Measurements from ENCODE around the gene CCDC12.

Gene CCDC12

DNA sequence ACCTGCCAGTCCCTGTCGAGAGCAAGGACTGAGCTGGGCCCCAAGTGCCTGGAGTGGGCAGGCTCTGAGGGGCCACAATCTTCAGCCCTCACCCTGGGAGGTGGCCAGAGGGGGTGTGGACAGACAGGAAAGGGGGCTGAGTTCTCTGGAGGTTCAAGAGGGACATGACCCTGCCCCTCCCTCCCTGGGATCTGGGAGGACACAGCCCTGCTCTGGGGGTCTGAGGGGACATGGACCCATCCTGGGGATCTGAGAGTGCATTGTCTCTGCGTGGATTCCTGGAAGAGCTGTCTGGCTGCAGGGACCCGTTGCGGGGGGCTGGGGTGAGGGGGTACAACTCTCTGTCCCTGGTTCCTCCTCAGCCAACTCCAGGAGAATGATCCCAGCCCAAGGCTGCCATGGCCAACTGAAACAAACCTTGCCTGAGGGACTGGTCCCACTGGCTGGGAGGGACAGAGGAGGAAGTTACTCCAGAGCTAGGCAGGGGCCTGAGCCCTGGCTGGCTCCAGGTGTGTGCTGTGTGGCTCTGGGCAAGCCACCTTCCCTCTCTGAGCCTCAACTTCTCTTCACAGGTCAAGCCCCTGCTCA, 70.0 kb downstream of the CCDC12 start:
- DNase-seq (ENCODE audit: low read depth in 2 of 2) = no peak

DNA sequence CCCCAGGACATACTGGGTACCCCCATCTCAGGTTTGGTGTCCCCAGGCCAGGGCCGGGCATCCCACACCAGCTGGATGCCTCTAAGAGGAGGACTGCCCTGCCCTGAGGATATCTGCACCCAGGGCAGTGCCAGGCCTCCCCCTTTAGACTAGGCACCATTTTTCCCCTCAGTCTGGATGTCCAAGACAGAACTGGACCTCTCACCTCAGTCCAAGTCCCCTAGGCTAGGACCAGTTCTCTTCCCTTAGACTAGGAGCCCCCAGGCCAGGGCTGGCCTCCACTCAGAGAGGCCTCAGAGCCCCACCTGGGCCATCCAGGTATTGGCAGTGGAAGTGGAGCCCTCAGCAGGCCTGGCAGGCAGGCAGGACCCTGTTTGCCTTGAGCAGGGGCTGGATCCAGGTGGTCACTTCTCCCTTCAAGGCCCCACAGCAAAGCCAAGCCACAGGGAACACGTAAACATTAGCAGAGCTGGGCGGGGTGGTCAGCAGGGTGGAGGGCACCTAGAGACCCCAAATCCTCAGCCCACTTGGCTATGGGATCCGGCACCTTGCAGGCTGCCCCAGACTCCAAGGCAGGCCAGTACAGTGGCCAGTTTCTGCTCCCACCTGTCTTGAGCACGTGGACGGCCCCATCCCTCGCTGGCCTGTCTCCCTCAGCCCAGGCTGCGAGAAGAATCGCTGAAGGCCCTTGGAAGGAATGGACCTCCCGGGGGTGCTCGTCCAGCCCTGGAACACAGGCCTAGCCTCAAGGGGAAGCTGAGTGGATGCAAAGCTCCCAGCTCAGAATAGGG, 70.7 kb downstream of the CCDC12 start:
- DNase-seq (ENCODE audit: low read depth in 2 of 2) = no peak

DNA sequence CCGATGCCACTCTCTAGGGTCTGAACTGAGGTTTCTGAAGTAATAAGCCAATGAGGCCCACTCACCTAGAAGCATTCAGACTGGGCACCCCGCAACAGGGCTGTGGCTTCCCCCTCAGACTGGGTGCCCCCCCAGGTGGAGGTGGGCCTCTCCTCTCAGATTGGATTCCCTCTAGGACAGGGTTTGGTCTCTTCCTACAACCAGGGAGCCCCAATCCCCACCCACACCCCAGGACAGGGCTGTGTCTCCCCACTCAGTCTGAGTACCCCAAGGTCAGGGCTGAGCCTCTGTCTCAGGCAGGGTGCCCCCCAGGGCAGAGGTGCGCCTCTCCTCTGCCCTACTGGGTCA, 71.4 kb downstream of the CCDC12 start:
- no peak for DNase-seq (ENCODE audit: low read depth in 2 of 2)

DNA sequence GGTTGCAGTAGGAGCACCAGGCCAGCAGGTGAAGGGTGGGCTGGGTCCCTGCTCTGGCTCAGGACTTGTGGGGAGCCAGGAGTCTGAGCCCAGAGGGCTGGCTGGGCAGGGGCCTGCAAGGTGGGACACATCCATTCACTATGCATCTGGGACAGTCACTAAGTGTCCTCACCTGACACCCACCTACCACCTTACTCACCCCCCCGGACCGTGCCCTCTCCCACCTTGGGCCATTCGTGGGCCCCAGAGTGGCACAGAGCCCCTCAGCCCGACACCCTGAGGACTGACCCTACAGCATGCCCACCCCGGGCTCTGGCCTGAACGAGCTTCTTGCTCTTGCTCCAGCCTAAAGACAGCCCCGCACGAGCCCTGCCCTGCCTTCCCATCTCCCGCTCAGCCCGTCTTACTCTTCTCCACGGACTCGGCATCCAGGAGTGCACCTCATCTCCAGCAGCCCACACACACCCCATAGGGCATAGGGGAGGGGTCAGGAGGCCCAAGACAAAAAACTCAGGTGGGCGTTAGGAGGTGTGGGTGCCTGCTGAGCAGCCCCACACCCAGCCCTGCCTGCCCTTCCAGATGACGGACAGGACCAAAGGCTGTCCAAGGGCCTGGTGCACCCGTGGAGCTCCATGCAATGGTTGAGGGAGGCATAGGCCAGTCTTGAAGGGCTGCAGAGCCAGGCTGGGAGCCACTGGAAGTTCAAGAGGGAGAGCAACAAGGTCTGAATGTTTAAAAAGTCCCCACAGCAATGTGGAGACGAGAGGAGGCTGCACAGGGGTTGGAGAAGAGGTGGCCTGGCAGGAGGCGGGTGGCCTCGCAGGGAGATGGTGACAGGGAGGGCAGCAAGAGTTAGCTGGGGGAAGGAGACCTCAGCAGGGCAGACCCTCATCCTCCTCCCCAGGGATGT, 72.0 kb downstream of the CCDC12 start:
- no peak for DNase-seq (ENCODE audit: low read depth in 2 of 2)

DNA sequence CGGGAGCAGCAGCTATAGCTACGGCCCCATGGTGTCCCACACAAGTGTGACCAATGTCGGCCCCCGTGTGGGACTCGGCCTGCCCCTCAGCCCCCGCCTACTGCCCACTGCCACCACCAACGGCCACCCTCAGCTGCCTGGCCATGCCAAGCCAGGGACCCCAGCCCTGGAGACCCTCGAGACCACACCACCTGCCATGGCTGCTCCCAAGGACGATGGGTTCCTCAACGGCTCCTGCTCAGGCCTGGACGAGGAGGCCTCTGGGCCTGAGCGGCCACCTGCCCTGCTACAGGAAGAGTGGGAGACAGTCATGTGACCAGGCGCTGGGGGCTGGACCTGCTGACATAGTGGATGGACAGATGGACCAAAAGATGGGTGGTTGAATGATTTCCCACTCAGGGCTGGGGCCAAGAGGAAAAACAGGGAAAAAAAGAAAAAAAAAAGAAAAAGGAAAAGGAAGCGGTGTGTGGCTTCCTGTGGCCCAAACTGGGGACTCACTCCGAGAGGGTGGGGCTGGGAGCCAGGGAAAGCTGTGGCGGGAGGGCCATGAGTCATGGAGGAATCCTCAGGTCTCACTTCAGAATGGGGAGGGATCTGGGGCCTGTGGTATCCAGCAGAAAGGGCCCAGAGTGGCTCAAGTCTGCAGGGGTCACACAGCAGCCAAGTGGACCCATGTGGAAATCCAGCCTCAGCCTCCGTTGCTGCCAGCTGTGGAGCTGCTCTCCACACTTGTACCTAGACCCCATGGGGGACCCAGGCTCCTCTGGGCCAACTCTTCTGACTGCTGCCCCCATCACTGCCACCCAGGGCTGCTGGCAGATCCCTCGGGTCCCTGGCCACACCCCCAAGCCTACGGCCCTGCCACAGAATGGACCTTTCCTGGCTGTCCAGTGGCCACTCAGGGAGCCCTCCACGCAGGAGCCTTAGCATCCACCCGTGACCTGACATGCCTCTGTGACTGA, 72.9 kb downstream of the CCDC12 start:
- DNase-seq (ENCODE audit: low read depth in 2 of 2) = no peak

DNA sequence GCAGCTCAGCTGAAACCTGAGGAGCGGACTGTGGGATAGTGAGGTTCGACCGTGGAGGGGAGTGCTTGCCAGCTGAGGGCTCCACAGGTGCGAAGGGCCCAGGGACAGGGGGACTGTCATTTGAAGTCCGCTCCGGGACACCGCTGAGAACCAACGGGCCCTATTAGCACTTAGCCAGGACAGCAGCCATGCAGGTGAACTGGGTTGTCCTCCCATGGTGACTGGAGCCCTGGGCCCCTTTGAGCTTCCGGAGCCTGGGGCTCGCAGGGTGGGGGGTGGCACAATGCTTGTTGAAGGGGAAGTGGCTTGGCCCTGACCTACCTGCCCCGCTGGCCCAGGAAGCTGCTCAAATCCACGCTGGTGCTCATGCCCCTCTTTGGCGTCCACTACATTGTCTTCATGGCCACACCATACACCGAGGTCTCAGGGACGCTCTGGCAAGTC, 74.3 kb downstream of the CCDC12 start:
- no peak for DNase-seq (ENCODE audit: low read depth in 2 of 2)

DNA sequence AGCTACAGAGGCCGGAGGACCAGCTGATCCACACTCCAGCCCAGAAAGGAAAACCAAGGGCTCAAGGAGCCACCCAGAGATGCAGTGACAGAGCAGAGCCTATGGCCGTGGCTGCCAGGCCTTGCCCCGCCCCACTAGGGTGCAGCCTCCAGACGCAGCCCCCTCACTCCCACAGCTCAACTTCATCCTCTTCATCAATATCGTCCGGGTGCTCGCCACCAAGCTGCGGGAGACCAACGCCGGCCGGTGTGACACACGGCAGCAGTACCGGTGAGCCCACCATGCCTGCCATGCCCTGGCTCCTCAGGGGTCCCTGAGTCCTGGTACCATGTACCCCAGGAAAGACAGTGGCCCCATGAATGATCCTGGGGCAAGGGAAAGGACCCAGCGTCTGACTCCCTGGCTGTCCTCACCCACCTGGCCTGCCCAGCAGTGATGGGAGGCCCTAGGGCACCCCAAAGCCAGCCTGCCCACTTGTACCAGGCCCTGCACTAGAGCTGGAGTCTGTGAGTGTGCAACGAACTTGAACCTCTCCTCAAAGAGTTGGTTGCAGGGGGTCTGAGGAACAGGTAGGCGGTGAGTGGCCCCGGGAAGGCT, 74.9 kb downstream of the CCDC12 start:
- DNase-seq (ENCODE audit: low read depth in 2 of 2) = no peak

DNA sequence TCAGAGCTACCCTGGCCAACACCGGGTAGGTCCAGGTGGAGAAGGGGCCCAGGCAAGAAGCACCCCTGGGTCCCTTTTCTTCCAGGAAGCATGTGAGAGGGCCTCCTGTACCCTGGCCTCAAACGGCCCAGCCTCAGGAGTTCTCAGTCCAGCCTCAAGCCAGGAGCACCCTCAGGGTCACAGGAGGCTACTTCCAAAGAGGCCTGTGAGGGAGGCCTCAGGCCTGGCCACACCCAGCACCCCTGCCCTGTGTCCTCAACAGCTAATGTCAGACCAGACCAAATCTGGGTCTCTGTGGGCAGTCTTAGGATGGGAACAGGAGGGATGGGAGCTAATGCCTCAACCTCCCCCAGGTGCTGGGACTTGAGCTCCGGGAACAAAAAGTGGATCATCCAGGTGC, 75.5 kb downstream of the CCDC12 start:
- DNase-seq (ENCODE audit: low read depth in 2 of 2) = no peak

DNA sequence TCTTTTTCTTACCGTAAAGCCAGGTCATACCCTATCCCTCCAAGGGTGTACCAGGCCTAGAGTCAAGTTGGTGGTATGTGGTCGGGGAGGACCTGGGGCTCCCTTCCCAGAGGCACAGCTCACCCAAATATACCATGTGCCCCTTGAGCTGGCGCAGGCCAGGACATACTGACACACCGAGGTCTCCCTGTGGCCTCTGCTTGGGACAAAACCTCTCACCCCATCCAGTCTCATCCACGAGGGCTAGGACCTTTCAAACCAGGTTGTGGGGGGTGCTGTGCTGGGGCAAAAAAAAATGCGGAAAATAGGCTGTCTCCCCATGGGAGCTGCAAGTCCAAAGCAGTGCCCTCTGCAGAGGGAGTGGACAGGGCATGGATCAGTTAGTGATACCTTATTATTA, 76.2 kb downstream of the CCDC12 start:
- no peak for DNase-seq (ENCODE audit: low read depth in 2 of 2)

DNA sequence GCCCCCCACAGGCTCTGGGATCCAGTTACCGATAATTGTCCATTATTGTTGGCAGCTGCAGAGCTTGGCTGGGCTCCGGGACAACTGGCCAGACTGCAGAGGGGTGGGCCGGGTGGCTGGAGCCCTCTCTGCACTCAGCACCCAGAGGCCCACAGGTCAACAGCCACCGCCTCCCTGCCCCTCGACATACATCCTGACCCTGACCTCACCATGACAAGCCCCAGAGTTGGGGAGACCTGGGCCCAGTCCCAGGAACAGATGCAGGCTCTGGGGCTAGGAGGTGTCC, 76.6 kb downstream of the CCDC12 start:
- DNase-seq (ENCODE audit: low read depth in 2 of 2) = no peak

DNA sequence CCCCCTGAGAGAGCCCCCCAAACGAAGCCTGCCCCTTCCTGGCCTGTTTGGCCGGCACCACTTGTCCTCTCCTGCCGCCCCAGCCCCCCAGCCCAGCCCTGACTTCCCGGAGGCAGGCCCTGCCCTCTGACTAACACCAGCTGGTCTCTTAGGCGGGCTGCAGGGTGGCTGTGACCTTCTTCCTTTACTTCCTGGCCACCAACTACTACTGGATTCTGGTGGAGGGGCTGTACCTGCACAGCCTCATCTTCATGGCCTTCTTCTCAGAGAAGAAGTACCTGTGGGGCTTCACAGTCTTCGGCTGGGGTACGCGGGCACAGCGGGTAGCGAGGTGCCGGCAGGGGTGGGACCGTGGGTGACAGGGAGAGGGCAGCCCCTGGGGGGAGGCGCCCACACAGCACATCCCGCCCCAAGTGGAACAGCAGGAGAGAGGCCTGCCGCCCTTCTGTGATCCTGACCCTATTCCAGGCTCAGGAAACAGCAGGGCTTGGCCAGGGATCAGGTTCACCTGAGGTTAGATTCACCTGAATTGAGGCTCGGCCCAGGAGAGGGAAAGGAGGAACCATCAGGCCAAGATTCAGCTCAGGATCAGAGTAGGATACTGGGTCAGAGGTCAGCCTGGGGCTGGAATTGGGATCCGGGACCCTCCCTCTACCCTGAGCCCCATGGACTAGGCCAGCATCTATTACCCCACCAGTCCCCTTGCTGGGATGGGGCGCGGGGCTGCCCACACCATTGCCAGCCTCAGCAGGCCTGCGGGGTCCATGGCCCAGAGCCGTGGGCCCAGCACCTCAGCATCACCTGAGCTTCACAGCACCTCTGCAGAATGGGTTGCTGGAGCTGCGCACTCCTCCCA, 77.2 kb downstream of the CCDC12 start:
- no peak for DNase-seq (ENCODE audit: low read depth in 2 of 2)

DNA sequence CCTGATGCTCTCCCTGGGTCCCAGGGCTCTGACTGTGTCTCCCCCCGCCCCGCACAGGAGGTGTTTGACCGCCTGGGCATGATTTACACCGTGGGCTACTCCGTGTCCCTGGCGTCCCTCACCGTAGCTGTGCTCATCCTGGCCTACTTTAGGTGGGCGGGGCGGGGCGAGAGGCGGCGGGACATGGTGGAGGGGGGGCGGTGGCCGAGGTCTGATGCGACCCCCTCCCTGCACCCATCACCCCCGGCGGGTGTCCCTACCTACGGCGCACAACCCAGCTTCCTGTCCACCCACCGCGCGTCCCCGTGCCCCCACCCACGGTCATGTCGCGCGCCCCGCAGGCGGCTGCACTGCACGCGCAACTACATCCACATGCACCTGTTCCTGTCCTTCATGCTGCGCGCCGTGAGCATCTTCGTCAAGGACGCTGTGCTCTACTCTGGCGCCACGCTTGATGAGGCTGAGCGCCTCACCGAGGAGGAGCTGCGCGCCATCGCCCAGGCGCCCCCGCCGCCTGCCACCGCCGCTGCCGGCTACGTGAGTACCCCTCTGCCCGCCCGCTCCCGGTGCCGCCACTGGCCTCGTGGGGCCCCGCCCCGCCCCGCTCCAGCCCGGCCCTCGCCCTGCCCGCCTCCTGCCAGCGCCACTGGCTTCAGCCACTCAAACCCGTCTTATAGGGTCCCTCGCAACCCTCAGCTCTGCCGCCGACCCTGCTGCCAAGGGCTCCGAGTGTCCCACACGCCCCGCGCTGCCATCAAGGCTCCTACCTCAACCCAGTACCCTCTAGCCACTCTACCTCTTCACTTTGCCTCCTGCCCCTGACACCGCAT, 78.0 kb downstream of the CCDC12 start:
- DNase-seq (ENCODE audit: low read depth in 2 of 2) = no peak

DNA sequence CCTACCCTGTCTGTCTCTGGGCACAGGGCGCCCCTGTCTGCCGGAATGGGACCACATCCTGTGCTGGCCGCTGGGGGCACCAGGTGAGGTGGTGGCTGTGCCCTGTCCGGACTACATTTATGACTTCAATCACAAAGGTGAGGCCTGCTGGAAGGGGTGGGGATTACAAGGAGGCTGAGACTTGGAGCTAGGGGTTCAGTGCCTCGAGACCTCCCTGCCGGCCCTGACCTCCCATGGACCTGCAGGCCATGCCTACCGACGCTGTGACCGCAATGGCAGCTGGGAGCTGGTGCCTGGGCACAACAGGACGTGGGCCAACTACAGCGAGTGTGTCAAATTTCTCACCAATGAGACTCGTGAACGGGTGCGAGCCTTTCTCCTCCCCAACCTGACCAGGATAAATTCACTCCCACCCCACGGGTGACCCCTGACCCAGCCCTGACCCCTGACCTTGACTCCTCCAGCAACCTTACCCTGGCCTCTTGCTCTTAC, 78.7 kb downstream of the CCDC12 start:
- DNase-seq (ENCODE audit: low read depth in 2 of 2) = no peak

DNA sequence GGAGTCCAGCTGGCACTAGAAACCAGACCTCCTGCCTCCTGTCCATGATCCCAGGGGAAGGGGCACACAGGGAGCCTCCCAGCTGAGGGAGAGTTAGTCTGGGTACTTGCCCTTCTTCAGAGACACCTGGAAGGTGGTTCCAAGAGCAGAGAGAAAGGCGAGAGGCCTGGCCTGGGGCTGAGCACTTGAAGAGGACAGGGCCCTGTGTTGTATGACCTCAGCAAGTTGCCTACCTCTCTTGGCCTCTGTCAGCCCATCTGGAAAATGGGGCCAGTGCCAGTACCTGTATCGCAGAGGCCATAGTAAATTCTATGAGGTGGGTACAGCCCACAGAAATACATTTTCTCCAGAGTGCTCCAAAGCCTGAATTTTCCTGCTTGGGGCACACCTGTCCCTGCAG, 79.5 kb downstream of the CCDC12 start:
- DNase-seq (ENCODE audit: low read depth in 2 of 2) = no peak

DNA sequence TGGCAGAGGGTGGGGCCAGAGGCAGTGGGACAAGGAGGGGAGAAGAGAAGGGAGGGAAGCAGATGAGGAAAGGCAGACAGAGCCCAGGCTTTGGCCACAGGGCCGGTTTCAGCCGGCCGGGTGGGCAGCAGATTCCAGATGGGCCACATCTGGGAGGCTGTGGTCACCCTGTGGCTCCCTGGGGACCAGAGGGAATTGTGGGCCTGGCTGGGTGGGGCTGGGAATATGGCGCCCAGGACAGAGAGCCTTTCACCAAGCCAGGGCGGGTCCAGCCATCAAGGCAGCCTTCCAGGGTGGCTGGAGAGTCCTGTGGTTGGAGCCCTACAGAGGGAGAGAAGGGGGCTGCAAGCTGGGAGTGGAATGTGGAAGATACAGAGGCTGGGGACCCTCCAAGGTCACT, 80.2 kb downstream of the CCDC12 start:
- no peak for DNase-seq (ENCODE audit: low read depth in 2 of 2)

DNA sequence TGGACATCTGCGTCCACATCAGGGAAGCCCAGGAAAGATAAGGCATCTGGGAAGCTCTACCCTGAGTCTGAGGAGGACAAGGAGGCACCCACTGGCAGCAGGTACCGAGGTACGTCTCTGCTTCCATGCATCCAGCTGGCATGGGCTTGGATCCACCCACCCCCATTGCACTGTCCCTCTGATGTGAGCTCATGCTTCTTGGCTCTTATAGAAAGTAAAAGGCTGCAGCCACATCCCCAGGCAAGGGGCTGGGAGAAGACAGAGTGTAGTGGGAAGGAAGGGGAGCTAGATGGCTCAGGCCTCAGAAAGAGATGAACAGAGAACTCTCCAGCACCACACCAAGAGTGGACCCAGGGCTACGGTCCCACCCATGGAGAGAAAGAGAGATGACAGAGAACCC, 80.8 kb downstream of the CCDC12 start:
- no peak for DNase-seq (ENCODE audit: low read depth in 2 of 2)

DNA sequence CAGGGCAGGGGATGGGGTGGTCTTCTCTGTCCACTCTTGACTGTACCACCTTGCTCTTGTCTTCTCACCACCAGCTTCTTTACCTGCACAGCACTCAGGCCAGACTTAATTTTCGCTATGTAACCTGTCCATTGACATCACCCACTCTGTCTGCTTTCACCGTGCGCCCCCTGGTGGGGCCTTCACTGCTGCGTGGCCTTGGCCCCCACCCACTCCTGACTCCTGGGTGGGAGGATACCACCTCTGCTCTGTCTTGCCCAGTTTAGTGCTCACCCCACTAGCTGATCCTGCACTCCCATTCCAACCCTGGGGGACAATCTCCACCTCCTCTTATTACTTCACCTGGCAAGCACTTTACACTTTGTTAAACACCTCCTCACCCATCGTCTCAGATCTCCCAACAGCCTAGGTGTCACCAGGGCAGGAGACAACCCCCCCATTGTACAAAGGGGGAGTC, 81.3 kb downstream of the CCDC12 start:
- no peak for DNase-seq (ENCODE audit: low read depth in 2 of 2)

DNA sequence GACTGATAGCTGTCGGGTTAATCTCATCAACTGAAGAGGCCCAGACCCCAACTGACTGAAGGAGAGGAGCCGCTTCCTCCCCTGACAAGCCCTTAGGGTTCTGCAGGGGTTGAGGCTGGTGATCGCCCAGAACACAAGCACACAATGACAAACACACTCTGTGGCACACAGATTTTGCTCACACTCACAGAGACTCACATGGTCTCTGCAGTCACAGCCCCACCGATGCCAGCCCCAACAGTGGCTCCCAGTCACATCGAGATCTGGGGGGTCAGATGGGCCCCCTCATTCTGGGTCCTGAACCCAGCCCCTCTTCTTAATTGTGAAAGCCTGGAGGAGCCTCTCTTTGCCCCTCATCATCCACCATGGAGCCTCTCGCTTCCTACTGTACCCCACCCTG, 82.3 kb downstream of the CCDC12 start:
- DNase-seq (ENCODE audit: low read depth in 2 of 2) = no peak

DNA sequence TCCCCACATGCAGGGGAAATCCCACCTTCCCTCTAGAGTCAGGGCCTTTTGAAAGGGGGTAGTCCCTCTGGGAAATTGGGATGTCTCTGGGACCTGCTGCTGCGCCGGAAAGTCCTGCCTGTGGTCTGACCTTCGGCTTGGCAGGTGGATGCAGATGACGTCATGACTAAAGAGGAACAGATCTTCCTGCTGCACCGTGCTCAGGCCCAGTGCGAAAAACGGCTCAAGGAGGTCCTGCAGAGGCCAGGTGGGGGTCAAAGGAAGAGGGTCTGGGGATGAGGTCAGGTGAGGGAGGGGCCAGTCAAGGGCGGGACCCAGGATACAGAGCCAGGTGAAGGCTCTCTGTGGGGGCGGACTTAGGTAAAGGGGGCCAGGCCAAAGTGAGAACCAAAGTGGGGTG, 82.8 kb downstream of the CCDC12 start:
- DNase-seq (ENCODE audit: low read depth in 2 of 2) = no peak

Measured in fibroblast of skin of left biceps (primary cell).